Smooth muscle cell (in vitro differentiated cells): ENCODE measurements around the gene WDFY2. TPM values are rescaled to one million over a fixed set of nuclear protein-coding genes. Genes with fewer than 3 reads are reported as not detected.

ENCODE experiments used
- DNase-seq: peaks from one replicate; lab custom pipeline; 2025; ENCODE audit not compliant: unreplicated experiment; lab: John Stamatoyannopoulos, UW
- H2AFZ ChIP-seq: fragments of 200-600 bp; sonication (generic); 2 replicates; pipeline ENCODE4 v1.6.0; 2016; ENCODE audit warnings: antibody characterized with exemption, low read depth, mild to moderate bottlenecking
- H3F3A ChIP-seq: fragments of 200-600 bp; sonication (generic); 2 replicates; pipeline ENCODE4 v1.6.0; 2017; ENCODE audit warnings: antibody characterized with exemption, low read depth
- H3K27ac ChIP-seq: fragments of 200-600 bp; sonication (generic); 2 replicates; pipeline ENCODE4 v1.5.1; 2016; ENCODE audit warnings: low read depth, mild to moderate bottlenecking
- H3K27me3 ChIP-seq: fragments of 200-600 bp; sonication (generic); 2 replicates; pipeline ENCODE4 v1.6.1; 2016; ENCODE audit warnings: low read depth, mild to moderate bottlenecking
- H3K36me3 ChIP-seq: fragments of 200-600 bp; sonication (generic); 2 replicates; pipeline ENCODE4 v1.5.1; 2016; ENCODE audit warnings: low read depth
- H3K4me1 ChIP-seq: fragments of 200-600 bp; sonication (generic); 2 replicates; pipeline ENCODE4 v1.5.1; 2016; ENCODE audit warnings: low read depth
- H3K4me2 ChIP-seq: fragments of 200-600 bp; sonication (generic); 2 replicates; pipeline ENCODE4 v1.6.0; 2016; ENCODE audit warnings: mild to moderate bottlenecking
- H3K4me3 ChIP-seq: fragments of 200-600 bp; sonication (generic); 2 replicates; pipeline ENCODE4 v1.5.1; 2016; ENCODE audit warnings: mild to moderate bottlenecking
- H3K79me2 ChIP-seq: fragments of 200-600 bp; sonication (generic); 2 replicates; pipeline ENCODE4 v1.6.0; 2016; ENCODE audit warnings: low read depth, mild to moderate bottlenecking
- H3K9ac ChIP-seq: fragments of 200-600 bp; sonication (generic); 2 replicates; pipeline ENCODE4 v1.6.0; 2016; ENCODE audit warnings: low read depth
- H3K9me3 ChIP-seq: fragments of 200-600 bp; sonication (generic); replicated peaks from 2 replicates; pipeline ENCODE4 v1.5.1; 2016; ENCODE audit warnings: low read depth
- H4K20me1 ChIP-seq: fragments of 200-600 bp; sonication (generic); 2 replicates; pipeline ENCODE4 v1.6.0; 2016; ENCODE audit warnings: low read depth
- WGBS: methylation state at CpG from one replicate; pipeline ENCODE4 v1.1.7; 2016; ENCODE audit warnings: low lambda C conversion rate; 5-methylcytosine and 5-hydroxymethylcytosine counted together
- polyA plus RNA-seq: library from polyadenylated mRNA; unstranded; fragments of >200 nt; fragmentation: Nextera tagmentation; extraction: Ambion mirVana; gene quantifications from 2 replicates; pipeline ENCODE4 v1.2.1, GENCODE V29; 2016
- total RNA-seq: library from RNA; depleted of rRNA; stranded (reverse); fragments of >200 nt; gene quantifications from 2 replicates; pipeline ENCODE4 v1.2.3, GENCODE V29; 2014
- TF ChIP-seq, protein P1 (sequence below): fragments of 200-600 bp; sonication (generic); IDR thresholded peaks from 2 replicates; pipeline ENCODE4 v1.5.1; 2017; ENCODE audit warnings: borderline replicate concordance, mild to moderate bottlenecking, antibody characterized with exemption; ENCODE audit not compliant: insufficient read depth, poor library complexity, severe bottlenecking

The WDFY2 gene
- total and polyA plus RNA-seq, 2 experiments from 2014 or later = 6.6 to 13.7 TPM

- no peak overlapping the region for H2AFZ ChIP-seq
- H3K9ac ChIP-seq = no peak overlapping the region
- no peaks in the 10 kb centered on the region for H3K4me1 ChIP-seq
- H4K20me1 ChIP-seq = peaks cover 10% of the 10 kb centered on the region
- H3K79me2 ChIP-seq = no peaks in the 10 kb centered on the region
- WGBS = 93% methylated on average over 1 of the region's 1 CpG
- peaks cover 11% of the 10 kb centered on the region for H3F3A ChIP-seq
- no peaks in the 10 kb centered on the region for H3K36me3 ChIP-seq
- no peak overlapping the region for H3K4me2 ChIP-seq
- H3K4me3 ChIP-seq = no peak overlapping the region
- no peak for DNase-seq
- H3K27ac ChIP-seq = no peak overlapping the region
- H3K9me3 ChIP-seq = no peaks in the 10 kb centered on the region
- TF ChIP-seq, protein P1, sequence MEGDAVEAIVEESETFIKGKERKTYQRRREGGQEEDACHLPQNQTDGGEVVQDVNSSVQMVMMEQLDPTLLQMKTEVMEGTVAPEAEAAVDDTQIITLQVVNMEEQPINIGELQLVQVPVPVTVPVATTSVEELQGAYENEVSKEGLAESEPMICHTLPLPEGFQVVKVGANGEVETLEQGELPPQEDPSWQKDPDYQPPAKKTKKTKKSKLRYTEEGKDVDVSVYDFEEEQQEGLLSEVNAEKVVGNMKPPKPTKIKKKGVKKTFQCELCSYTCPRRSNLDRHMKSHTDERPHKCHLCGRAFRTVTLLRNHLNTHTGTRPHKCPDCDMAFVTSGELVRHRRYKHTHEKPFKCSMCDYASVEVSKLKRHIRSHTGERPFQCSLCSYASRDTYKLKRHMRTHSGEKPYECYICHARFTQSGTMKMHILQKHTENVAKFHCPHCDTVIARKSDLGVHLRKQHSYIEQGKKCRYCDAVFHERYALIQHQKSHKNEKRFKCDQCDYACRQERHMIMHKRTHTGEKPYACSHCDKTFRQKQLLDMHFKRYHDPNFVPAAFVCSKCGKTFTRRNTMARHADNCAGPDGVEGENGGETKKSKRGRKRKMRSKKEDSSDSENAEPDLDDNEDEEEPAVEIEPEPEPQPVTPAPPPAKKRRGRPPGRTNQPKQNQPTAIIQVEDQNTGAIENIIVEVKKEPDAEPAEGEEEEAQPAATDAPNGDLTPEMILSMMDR = no peak
- H3K27me3 ChIP-seq = no peaks in the 10 kb centered on the region
Measured at GRCh38 chr13:51683597-51683996, 99.3 kb downstream of the WDFY2 start.

GRCh38 chr13:51684076-51684475, 99.8 kb downstream of the WDFY2 start:
- H3F3A ChIP-seq = peaks cover 12% of the 10 kb centered on the region
- no peak overlapping the region for H3K9ac ChIP-seq
- no peaks in the 10 kb centered on the region for H3K27me3 ChIP-seq
- H3K4me3 ChIP-seq = no peak overlapping the region
- no peaks in the 10 kb centered on the region for H3K4me1 ChIP-seq
- no peaks in the 10 kb centered on the region for H3K79me2 ChIP-seq
- H3K27ac ChIP-seq = no peak overlapping the region
- no peak overlapping the region for H3K4me2 ChIP-seq
- no peaks in the 10 kb centered on the region for H3K9me3 ChIP-seq
- 94% methylated on average over 3 of the region's 3 CpGs for WGBS
- peaks cover 10% of the 10 kb centered on the region for H4K20me1 ChIP-seq
- TF ChIP-seq, protein P1 = no peak
- no peak for DNase-seq
- H3K36me3 ChIP-seq = no peaks in the 10 kb centered on the region
- no peak overlapping the region for H2AFZ ChIP-seq

DNA sequence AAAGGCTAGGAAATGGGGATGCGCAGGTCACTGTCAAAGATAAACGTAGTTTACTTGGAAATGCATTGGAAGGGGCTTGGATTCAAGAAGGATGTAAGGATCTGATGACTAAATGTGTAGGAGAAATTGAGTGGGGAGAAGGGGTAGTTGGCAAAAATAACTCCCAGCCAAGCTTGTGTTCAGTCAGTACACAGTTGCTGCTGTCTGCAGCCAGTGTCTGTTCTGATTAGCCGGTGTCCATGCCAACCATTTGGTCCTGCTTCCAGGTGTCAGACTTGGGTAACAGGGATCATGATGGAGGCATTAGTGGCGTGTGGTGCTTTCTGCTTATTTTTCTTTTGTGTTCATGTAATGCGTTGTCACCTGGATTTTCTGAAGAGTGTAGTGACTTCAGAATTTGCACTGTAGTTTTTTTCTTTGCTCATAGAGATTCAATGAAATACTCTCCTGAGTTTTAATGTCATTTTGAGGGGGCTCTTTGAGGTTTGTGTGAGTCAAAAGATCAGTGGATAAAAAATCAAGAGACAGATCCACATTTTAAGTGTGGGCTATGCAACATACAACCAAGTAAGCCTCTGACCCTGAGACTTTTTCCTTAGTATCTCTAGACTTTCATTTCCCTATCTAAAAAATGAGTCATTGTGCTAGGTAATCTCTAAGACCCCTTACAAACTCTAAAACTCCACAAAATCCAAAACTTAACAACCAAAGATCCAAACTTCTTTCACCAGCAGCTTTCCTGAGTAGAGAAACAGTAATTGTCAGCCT, 103.9 kb downstream of the WDFY2 start:
- H2AFZ ChIP-seq = no peak overlapping the region
- DNase-seq = no peak
- no peak overlapping the region for H3K9ac ChIP-seq
- H3K27ac ChIP-seq = peak overlapping the region; percentile 25
- H3K27me3 ChIP-seq = no peaks in the 10 kb centered on the region
- H3K79me2 ChIP-seq = no peaks in the 10 kb centered on the region
- no peaks in the 10 kb centered on the region for H3K9me3 ChIP-seq
- no peak overlapping the region for H3K4me3 ChIP-seq
- peaks cover 12% of the 10 kb centered on the region for H3F3A ChIP-seq
- no peaks in the 10 kb centered on the region for H3K36me3 ChIP-seq
- WGBS = 87% methylated on average over 5 of the region's 5 CpGs
- peaks cover 10% of the 10 kb centered on the region for H4K20me1 ChIP-seq
- no peak overlapping the region for H3K4me2 ChIP-seq
- TF ChIP-seq, protein P1 = no peak
- H3K4me1 ChIP-seq = peaks cover 7% of the 10 kb centered on the region
